NCI-H2081 (cell line): Measurements from ENCODE around the gene TYROBP.
"Not testable (repeated sequence)": the region's sequence is repeated elsewhere in the genome, so short reads cannot be mapped to it uniquely, and the experiment has no call there.

Experiments used
- DNase-seq, 2 experiments: peaks; one replicate each; lab custom pipeline; 2025; lab: John Stamatoyannopoulos, UW

TYROBP gene

GRCh38 chr19:35908010-35908441, at the start of gene TYROBP:
Gene TYROBP, minus strand, starts transcription at chr19:35908295. Its CDS starts 67 bp downstream, at chr19:35908228.
- DNase-seq: no peak

- not testable (repeated sequence) for DNase-seq
Observed at GRCh38 chr19:35957411-35957810, 49.3 kb upstream of the TYROBP start.

GRCh38 chr19:35955881-35956634, 48.0 kb upstream of the TYROBP start:
- DNase-seq: no peak

GRCh38 chr19:35949131-35949530, 41.0 kb upstream of the TYROBP start:
- DNase-seq: no peak

- DNase-seq: no peak
Observed at GRCh38 chr19:35946203-35946602, 38.1 kb upstream of the TYROBP start.

GRCh38 chr19:35945121-35945790, 37.2 kb upstream of the TYROBP start:
- DNase-seq: no peak

- DNase-seq: no peak
Observed at GRCh38 chr19:35944556-35944955, 36.5 kb upstream of the TYROBP start.

- no peak for DNase-seq
Observed at GRCh38 chr19:35943321-35944301, 35.5 kb upstream of the TYROBP start.

GRCh38 chr19:35942235-35942634, 34.1 kb upstream of the TYROBP start:
- DNase-seq: no peak

GRCh38 chr19:35940839-35941238, 32.7 kb upstream of the TYROBP start:
- DNase-seq: no peak

- DNase-seq: no peak
Observed at GRCh38 chr19:35940078-35940775, 32.1 kb upstream of the TYROBP start.

GRCh38 chr19:35939307-35940077, 31.4 kb upstream of the TYROBP start:
- no peak for DNase-seq

GRCh38 chr19:35938282-35939224, 30.5 kb upstream of the TYROBP start:
- DNase-seq: no peak

GRCh38 chr19:35937345-35938281, 29.5 kb upstream of the TYROBP start:
- DNase-seq: no peak

GRCh38 chr19:35936738-35937268, 28.7 kb upstream of the TYROBP start:
- no peak for DNase-seq

- DNase-seq: peak; percentile 67 to 80
Observed at GRCh38 chr19:35935911-35936737, 28.0 kb upstream of the TYROBP start, which contains the start of gene LRFN3. Gene LRFN3, plus strand, starts transcription at chr19:35936374. Its CDS starts 3,052 bp downstream, at chr19:35939426.

GRCh38 chr19:35932291-35932936, 24.3 kb upstream of the TYROBP start:
- no peak for DNase-seq
